ENCODE data around the gene GOLGA6L7. TPM values are rescaled to one million over a fixed set of nuclear protein-coding genes. Genes with fewer than 3 reads are reported as not detected.

GOLGA6L7 gene
- total and polyA plus RNA-seq, 2 experiments from 2014 or later = not detected

DNA sequence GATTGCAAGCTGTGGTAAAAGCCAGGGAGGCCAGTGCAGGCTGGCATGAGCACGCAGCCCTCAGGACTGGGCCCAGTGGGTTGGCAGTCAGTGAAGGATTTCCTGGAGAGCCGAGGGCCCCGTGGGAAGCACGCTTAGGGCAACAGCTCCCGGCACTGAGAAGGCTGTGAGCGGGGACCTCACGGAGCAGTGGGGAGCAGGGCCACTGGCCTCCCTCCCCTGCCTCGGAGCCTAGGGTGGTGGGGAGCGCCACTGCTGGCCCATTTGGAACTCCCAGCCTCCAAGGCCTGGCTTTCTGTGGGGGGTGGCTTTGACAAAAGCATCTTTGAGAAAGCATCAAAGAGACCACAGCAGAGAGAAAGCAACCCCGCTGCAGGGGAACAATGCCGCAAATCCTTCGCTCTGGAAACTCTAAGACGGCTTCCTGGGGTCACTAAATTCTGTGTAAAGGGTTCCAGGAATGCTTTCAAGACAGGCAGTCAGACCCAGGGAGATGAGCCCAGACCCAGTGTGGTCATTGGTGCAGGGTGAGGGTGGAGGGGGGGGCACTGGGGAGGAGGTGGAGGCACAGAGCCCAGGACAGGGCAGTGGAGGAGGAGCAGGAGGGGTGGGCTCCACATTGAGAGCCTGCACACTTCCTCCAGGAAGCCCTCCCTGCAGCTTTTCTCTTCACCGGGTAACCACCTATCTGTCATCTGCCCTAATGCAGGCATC is 27.8 kb upstream of the GOLGA6L7 start:
- Histone ChIP-seq H3K9me2 (ENCODE audit: insufficient read depth) (no peaks in the 10 kb centered on the region), H3K4me2 (ENCODE audit: unreplicated experiment) (no peak overlapping the region), H2AFZ (no peak overlapping the region), H3K36me3 (ENCODE audit: low read depth) (no peaks in the 10 kb centered on the region), H3K4me1 (ENCODE audit: insufficient read depth) (no peaks in the 10 kb centered on the region), H3F3A (ENCODE audit: insufficient read depth) (no peaks in the 10 kb centered on the region), H3K4me3 (no peak overlapping the region), H3K9ac (no peak overlapping the region), H3K9me3 (ENCODE audit: low read depth) (no peaks in the 10 kb centered on the region), H3K79me2 (ENCODE audit: insufficient read depth) (no peaks in the 10 kb centered on the region), H3K27ac (no peak overlapping the region), H3K27me3 (replicated peaks; ENCODE audit: insufficient read depth) (no peaks in the 10 kb centered on the region), H4K20me1 (ENCODE audit: insufficient read depth) (no peaks in the 10 kb centered on the region)
- TF ChIP-seq EZH2 (IDR thresholded peaks at IDR 0.05; ENCODE audit: insufficient read depth, poor library complexity, severe bottlenecking) (no peak), EZH2phosphoT487 (IDR thresholded peaks at IDR 0.05; ENCODE audit: insufficient read depth, low read depth) (no peak)
- in situ Hi-C loops (cut with MboI) = no loop called here
- DNase-seq = no peak
- 57 to 60% methylated on average over 12 to 14 of the region's 14 CpGs for WGBS, 2 experiments (ENCODE audit: low coverage in 1 of 2, low lambda C conversion rate in 2 of 2, missing lambda C conversion rate in 2 of 2)

DNA sequence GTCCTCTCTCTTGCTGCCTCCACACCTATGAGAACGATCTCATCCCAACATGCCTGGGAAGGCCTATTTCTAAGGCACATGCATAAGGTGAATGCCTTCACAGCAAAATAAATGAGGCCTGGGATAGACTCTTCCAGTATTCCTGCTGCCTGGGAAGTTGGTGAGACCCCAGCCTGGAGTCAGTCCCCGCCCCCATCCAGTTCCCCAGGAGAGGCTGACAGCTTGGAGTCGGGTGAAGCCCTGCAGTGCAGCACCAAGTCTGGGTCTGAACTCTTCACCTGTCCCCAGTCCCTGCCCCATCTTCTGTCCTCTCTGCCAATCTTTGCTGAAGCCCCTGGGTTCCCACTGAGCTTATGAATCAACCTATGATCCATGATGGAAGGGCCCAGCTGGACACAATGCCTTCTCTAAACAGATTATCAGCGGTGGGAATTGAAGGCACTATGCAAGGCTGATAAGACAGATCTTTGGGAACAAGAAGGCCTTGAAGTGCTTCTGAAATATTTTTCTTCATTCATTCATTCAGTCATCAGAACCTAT is 27.1 kb upstream of the GOLGA6L7 start:
- Histone ChIP-seq H3K9ac (no peak overlapping the region), H3K9me2 (ENCODE audit: insufficient read depth) (no peaks in the 10 kb centered on the region), H4K20me1 (ENCODE audit: insufficient read depth) (no peaks in the 10 kb centered on the region), H3K27ac (no peak overlapping the region), H3F3A (ENCODE audit: insufficient read depth) (no peaks in the 10 kb centered on the region), H3K4me2 (ENCODE audit: unreplicated experiment) (no peak overlapping the region), H3K4me1 (ENCODE audit: insufficient read depth) (no peaks in the 10 kb centered on the region), H2AFZ (no peak overlapping the region), H3K9me3 (ENCODE audit: low read depth) (no peaks in the 10 kb centered on the region), H3K4me3 (no peak overlapping the region), H3K36me3 (ENCODE audit: low read depth) (no peaks in the 10 kb centered on the region), H3K27me3 (replicated peaks; ENCODE audit: insufficient read depth) (no peaks in the 10 kb centered on the region), H3K79me2 (ENCODE audit: insufficient read depth) (no peaks in the 10 kb centered on the region)
- 56 to 58% methylated on average over 4 of the region's 4 CpGs for WGBS, 2 experiments (ENCODE audit: low coverage in 1 of 2, low lambda C conversion rate in 2 of 2, missing lambda C conversion rate in 2 of 2)
- in situ Hi-C loops (cut with MboI) = no loop called here
- TF ChIP-seq EZH2phosphoT487 (IDR thresholded peaks at IDR 0.05; ENCODE audit: insufficient read depth, low read depth) (no peak), EZH2 (IDR thresholded peaks at IDR 0.05; ENCODE audit: insufficient read depth, poor library complexity, severe bottlenecking) (no peak)
- DNase-seq = no peak

DNA sequence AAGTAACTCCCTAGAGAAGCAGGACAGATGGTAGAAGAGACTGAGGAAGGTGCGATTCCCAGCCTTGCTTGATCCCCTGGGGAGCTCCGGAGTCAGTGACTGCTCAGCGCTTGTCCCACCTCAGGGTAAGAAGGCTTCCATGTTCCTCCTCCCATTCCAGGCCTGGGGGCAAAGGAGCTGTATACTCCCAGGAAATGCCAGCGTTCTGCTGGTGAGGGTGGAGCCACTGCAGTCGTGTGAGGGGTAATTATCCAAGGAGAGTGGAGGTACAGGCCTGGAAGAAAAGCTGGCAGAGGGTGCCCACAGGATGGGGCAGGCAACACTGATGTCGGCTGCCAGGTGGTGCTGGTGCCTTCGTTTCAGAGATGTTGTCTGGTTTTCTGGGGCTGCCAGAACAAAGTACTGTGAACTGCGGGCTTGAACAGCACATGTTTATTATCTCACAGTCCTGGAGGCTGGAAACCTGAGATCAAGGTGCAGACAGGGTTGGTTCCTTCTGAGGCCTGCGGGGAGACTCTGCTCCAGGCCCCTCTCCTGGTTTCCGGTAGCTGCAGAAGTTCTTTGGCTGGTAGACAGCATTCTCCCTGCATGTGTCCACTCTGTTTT is 25.2 kb upstream of the GOLGA6L7 start:
- in situ Hi-C loops (cut with MboI) = no loop called here
- no peak overlapping the region for H2AFZ ChIP-seq
- DNase-seq = no peak

DNA sequence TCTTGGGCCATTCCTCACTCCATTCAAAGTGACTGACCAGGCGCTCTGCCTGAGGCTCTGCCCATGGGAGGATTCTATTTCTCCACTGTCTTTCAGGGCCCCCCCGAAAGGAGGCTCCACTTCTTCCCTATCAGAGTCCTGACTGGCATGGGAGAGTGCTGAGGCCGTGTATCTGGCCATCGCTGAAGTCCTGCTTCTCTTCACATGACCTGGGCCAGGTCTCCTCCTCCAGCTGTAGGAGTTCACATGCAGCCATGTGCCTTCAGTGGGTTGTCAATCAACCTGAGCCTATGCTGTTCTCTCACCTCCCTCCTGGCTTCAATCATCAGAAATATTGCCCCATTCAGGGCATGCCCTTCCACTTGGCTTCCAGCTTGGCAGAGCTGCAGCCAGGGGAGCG is 24.6 kb upstream of the GOLGA6L7 start:
- Histone ChIP-seq H3F3A (ENCODE audit: insufficient read depth) (no peaks in the 10 kb centered on the region), H3K9me2 (ENCODE audit: insufficient read depth) (no peaks in the 10 kb centered on the region), H3K9ac (no peak overlapping the region), H2AFZ (no peak overlapping the region), H3K27ac (no peak overlapping the region), H3K27me3 (replicated peaks; ENCODE audit: insufficient read depth) (no peaks in the 10 kb centered on the region), H3K4me2 (ENCODE audit: unreplicated experiment) (no peak overlapping the region), H3K36me3 (ENCODE audit: low read depth) (no peaks in the 10 kb centered on the region), H4K20me1 (ENCODE audit: insufficient read depth) (no peaks in the 10 kb centered on the region), H3K4me3 (no peak overlapping the region), H3K4me1 (ENCODE audit: insufficient read depth) (no peaks in the 10 kb centered on the region), H3K9me3 (ENCODE audit: low read depth) (no peaks in the 10 kb centered on the region), H3K79me2 (ENCODE audit: insufficient read depth) (no peaks in the 10 kb centered on the region)
- 24 to 26% methylated on average over 5 of the region's 5 CpGs for WGBS, 2 experiments (ENCODE audit: low coverage in 1 of 2, low lambda C conversion rate in 2 of 2, missing lambda C conversion rate in 2 of 2)
- DNase-seq = no peak
- TF ChIP-seq EZH2 (IDR thresholded peaks at IDR 0.05; ENCODE audit: insufficient read depth, poor library complexity, severe bottlenecking) (no peak), EZH2phosphoT487 (IDR thresholded peaks at IDR 0.05; ENCODE audit: insufficient read depth, low read depth) (no peak)
- in situ Hi-C loops (cut with MboI) = no loop called here

More for the DNA sequence above, 25.2 kb upstream of the GOLGA6L7 start:
- no peaks in the 10 kb centered on the region for H3F3A ChIP-seq (ENCODE audit: insufficient read depth)
- no peak overlapping the region for H3K27ac ChIP-seq
- H3K27me3 ChIP-seq (replicated peaks; ENCODE audit: insufficient read depth) = no peaks in the 10 kb centered on the region
- no peak overlapping the region for H3K4me3 ChIP-seq
- H3K79me2 ChIP-seq (ENCODE audit: insufficient read depth) = no peaks in the 10 kb centered on the region
- H3K9ac ChIP-seq = no peak overlapping the region
- WGBS, 2 experiments (ENCODE audit: low coverage in 1 of 2, low lambda C conversion rate in 2 of 2, missing lambda C conversion rate in 2 of 2) = 15 to 22% methylated on average over 10 of the region's 10 CpGs
- H3K4me2 ChIP-seq (ENCODE audit: unreplicated experiment) = no peak overlapping the region
- no peaks in the 10 kb centered on the region for H3K36me3 ChIP-seq (ENCODE audit: low read depth)
- TF ChIP-seq EZH2phosphoT487 (IDR thresholded peaks at IDR 0.05; ENCODE audit: insufficient read depth, low read depth) (no peak), EZH2 (IDR thresholded peaks at IDR 0.05; ENCODE audit: insufficient read depth, poor library complexity, severe bottlenecking) (no peak)
- H3K9me3 ChIP-seq (ENCODE audit: low read depth) = no peaks in the 10 kb centered on the region
- H4K20me1 ChIP-seq (ENCODE audit: insufficient read depth) = no peaks in the 10 kb centered on the region
- no peaks in the 10 kb centered on the region for H3K9me2 ChIP-seq (ENCODE audit: insufficient read depth)
- no peaks in the 10 kb centered on the region for H3K4me1 ChIP-seq (ENCODE audit: insufficient read depth)

Data from GM23248 (cell line).